NCI-H128 (cell line): ENCODE data around the gene AMDHD2.
"Not testable (repeated sequence)": the region's sequence is repeated elsewhere in the genome, so short reads cannot be mapped to it uniquely, and the experiment has no call there.

ENCODE experiments used
- DNase-seq: peaks from one replicate; lab custom pipeline; 2025; ENCODE audit not compliant: unreplicated experiment; lab: John Stamatoyannopoulos, UW

Gene AMDHD2, protein sequence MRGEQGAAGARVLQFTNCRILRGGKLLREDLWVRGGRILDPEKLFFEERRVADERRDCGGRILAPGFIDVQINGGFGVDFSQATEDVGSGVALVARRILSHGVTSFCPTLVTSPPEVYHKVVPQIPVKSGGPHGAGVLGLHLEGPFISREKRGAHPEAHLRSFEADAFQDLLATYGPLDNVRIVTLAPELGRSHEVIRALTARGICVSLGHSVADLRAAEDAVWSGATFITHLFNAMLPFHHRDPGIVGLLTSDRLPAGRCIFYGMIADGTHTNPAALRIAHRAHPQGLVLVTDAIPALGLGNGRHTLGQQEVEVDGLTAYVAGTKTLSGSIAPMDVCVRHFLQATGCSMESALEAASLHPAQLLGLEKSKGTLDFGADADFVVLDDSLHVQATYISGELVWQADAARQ

GRCh38 chr16:2520097-2520783 is at the start of gene AMDHD2:
AMDHD2 (plus strand) TSS chr16:2520371; CDS start chr16:2520459, 88 bp downstream.
- DNase-seq, result peak; percentile 14

DNA sequence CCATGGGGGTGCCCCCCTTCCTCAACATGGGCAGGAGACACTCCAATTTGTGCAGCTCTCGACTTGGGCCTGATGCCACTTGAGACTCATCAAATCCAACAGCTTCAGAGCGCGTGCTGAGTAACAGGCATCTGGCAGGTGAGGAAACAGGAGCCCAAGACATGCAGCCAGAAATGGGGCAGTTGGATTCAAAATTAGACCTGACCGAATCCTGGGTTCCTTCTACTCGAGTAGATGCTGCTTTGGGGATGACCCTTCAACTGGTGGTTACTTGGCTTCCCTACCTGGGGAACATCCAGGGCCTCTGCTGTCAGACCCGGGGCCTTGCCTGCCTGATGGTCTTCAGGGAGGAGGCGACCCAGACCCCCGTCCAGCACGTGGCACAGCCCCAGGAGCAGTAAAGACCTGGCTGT is 49.6 kb upstream of the AMDHD2 start:
- no peak for DNase-seq

DNA sequence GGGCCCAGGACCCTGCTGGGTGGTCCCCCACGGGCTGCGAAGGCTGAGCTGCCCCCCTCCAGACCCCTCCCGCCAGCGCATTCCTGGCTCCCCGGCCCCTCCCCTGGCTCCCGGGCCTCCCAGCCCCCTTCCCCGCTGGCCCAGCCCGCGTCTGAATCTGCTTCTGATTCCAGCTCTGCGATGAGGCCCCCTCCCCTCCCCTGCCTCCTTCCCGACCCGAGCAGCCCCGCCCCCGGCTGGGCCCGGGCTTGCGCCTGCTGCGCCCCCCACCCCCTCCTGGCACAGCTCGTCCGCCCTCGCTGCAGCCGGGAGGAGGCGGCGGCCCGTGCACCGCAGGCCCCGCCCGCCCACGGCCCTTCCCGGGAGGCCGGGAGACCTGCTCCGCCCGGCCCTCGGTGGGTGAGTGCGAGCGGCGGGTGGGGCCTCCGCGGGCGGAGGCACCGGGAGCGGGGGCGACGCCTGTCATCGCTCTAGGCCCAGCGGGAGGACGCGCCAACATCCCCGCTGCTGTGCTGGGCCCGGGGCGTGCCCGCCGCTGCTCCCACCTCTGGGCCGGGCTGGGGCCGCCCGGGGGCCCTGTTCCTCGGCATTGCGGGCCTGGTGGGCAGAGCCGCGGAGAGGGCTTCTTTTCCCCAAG is 49.0 kb upstream of the AMDHD2 start, which contains the start of gene NTN3:
Gene NTN3, plus strand, starts transcription at position 282 of the 637 bp plus-strand sequence. CDS start 405 bp downstream, outside the sequence.
- DNase-seq, result no peak

GRCh38 chr16:2471653-2472487 is 48.3 kb upstream of the AMDHD2 start:
- no peak for DNase-seq

DNA sequence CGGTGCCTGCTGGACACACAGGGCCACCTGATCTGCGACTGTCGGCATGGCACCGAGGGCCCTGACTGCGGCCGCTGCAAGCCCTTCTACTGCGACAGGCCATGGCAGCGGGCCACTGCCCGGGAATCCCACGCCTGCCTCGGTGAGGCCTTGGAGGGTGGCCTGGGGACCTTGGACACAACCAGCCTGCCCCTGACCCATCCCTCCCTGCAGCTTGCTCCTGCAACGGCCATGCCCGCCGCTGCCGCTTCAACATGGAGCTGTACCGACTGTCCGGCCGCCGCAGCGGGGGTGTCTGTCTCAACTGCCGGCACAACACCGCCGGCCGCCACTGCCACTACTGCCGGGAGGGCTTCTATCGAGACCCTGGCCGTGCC is 47.7 kb upstream of the AMDHD2 start:
- DNase-seq, result no peak

GRCh38 chr16:2472885-2473445 is 47.2 kb upstream of the AMDHD2 start:
- no peak for DNase-seq

GRCh38 chr16:2473446-2473926 is 46.7 kb upstream of the AMDHD2 start:
- no peak for DNase-seq

DNA sequence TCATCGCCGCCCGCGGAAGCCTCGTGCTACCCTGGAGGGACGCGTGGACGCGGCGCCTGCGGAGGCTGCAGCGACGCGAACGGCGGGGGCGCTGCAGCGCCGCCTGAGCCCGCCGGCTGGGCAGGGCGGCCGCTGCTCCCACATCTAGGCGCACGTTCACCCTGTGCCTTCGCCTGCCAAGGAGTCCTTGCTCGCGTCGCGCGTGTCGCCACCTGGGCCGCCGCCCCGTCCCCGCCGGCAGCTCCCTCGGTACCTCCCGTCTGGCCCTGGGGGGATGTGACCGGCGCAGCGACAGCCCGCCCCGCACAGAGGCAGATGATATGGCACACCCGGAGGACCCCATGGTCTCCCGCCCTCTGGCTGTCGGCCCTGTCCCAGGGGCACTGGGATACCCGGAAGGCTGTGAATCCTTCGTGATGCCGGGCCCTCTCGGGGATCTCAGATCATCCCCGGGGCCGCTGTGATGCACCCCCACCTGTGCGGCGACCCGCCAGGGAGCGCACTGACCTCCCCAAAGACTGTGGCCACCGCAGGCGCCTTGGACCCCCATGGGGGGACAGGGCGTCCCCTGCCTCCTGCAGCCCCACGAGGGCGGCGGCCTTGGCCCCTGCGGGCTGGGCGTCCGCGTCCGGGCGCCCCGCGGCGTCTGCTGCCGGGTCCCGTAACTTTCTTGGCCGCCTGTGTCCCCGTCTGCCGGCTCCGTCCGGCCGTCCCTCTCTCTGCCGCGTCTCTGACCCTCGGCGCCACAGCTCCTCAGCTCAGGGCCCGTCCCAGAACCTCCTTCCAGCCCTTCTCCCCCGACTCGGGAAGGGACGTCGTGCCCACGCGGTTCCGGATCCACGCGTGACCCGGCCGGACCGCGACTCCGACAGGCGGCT is 45.9 kb upstream of the AMDHD2 start:
- DNase-seq, result no peak

GRCh38 chr16:2474877-2475412 is 45.2 kb upstream of the AMDHD2 start, which contains the start of gene TBC1D24:
TBC1D24 (plus strand) TSS chr16:2475127; CDS start chr16:2496149, 21,022 bp downstream.
- peak; percentile 30 for DNase-seq

- DNase-seq, result no peak
Measured at GRCh38 chr16:2475413-2476344, 44.5 kb upstream of the AMDHD2 start.

DNA sequence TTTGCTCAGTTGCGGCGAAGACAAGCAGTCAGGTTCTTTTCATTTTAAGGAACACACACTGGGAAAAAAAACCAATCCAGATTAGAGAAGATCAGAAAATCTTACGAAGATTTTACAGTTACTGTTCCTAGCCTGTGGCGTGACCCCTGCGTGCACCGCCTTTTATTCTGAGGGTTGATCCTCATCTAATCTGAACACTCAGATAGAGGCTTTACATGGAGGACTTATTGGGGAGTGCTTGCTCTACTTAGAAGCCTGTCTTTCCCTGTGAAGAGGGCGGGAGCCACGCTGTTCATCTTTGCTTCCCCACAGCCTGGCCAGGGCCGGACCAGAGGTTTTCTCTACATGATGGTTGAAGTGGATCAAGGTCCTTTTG is 43.8 kb upstream of the AMDHD2 start:
- no peak for DNase-seq

DNA sequence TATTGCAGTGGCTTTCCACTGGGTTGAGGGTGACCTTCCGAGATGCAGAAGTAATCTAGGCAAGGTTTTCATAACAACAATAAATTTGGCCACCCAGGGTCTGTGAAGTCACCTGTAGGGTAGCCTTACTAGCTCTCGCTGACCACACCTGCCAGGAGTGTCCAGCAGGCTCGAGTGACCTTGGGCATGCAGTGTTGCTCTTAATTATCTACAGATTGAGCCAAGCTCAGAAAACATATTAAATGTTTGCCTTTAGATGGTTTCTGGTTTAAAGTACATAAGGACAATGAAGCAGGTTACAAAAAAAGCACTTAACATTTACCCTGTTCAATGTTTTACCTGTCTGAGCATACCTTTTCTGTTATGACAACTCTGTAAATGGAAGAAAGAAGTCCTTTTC is 43.4 kb upstream of the AMDHD2 start:
- no peak for DNase-seq

- no peak for DNase-seq
Measured at GRCh38 chr16:2477327-2477726, 42.8 kb upstream of the AMDHD2 start.

DNA sequence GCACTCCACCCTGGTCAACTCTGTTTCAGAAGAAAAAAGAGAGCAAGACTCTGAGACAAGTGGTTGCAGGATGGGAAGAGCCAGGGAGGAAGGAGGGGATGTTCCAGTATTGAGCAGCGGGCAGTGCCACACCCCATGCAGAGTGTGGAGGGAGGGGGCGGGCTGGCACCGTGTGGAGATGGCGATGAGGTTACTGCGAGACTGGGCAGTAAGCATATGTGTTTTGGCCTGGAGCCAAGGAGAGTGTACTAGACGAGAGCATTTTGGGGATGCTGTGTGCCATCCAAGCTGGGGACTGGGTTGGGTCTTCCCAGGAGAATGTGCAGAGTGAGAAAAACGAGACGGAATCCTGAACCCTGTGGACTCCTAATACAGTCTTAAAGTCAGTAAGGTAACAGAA is 41.9 kb upstream of the AMDHD2 start:
- no peak for DNase-seq

DNA sequence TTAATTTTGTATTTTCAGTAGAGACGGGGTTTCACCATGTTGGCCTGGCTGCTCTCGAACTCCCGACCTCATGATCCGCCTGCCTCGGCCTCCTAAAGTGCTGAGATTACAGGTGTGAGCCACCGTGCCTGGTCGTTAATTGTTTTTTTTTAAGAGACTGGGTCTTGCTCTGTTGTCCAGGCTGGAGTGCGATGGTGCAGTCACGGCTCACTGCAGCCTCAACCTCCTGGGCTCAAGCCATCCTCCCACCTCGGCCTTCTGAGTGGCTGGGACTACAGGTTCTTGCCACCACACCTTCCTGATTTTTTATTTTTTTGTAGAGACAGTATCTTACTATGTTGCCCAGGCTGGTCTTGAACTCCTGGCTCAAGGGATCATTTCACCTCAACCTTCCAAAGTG is 40.2 kb upstream of the AMDHD2 start:
- not testable (repeated sequence) for DNase-seq

- no peak for DNase-seq
Measured at GRCh38 chr16:2480948-2481347, 39.2 kb upstream of the AMDHD2 start.

GRCh38 chr16:2481676-2482075 is 38.5 kb upstream of the AMDHD2 start:
- DNase-seq, result no peak

GRCh38 chr16:2482249-2482648 is 37.9 kb upstream of the AMDHD2 start:
- DNase-seq, result no peak
